ENCODE measurements around the gene SNCA. TPM values are rescaled to one million over a fixed set of nuclear protein-coding genes. Genes with fewer than 3 reads are reported as not detected.
A peak's percentile ranks its signal among the peaks of the same experiment; 100 is the strongest.

Gene SNCA
- total RNA-seq = 0.20 TPM

DNA sequence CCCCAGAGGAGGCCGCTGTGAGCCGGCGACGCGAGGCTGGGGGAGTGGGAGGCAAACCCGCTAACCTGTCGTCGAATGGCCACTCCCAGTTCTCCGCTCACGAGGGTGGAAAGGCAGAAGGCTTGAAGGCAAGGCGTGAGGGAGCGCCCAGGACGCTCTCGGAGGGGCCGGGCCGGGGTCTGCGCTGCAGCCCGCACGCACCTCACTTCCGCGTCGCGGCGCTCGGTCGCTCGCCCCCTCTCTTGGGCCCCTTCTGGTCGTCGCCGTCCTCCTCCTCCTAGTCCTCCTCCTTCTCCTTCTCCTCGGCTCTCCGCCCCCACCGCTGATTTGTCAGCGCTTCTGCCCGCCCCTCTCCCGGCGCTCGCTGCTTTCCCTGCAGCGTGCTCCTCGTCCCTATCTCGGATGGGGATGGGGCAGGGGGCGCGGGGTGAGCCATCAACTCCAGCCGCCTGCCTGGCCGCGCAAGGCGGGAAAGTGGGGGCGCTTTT is at the start of gene SNCA:
Gene SNCA (minus strand): TSS at position 265 of the 488 bp plus-strand sequence. CDS start 1,494 bp downstream, outside the sequence.
- peak; percentile 57 for ATAC-seq
- no peak for DNase-seq (ENCODE audit: low spot score)

DNA sequence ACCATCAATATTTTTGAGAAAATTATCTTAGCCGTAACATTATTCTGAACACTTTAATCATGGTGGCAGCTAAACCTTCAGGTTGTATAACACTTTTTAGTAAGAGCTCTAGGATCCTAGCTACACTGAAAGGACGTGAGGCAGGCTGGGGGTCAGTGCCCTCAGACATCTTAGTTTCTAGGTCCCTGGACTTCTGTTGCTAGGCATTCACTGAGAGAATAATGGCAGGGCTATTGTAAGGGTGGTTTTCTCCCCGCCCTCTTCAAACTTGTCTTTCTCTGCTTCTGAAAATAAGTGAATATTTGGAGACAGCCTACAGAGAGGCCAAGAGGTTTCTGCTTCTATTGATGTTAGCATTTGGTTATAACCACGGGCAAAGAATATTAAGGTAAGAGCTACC is 42.3 kb upstream of the SNCA start:
- no peak for ATAC-seq
- DNase-seq (ENCODE audit: low spot score) = no peak

DNA sequence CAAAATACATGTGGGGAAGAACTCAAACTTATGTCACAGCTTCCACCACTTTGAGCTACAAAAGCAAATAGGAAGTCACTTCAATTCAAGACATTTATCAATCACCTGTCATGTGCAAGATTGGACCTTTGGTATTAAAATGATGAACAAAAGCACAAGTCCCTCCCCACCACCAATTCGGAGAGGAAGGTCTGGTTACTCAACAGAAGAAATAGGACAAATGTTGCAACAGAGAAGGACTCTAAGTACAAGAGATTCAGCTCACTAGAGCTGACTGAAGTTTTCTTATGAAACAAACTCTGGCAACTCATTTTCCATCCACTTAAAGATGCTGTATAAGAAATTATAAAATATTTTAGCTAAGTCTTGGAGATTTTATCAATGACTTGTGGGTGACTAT is 41.6 kb upstream of the SNCA start:
- ATAC-seq (no peak), DNase-seq (ENCODE audit: low spot score) (no peak)

DNA sequence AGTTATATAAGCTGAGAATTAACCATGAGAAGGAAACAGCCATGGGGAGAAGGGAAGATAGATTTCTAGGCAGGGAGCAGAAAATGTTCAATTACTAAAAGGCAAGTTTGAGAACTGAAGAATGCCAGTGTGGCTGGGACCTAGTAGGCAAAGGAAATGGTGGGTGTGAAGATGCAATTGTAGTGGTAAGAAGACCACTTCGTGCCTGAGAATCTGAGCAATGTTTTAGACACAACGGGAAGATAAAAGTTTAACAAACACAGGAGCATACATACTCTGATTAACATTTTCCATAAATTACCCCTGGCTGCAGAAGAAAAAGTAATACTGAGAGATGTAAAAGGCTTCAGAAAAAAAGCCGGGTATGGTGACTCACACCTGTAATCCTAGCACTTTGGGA is 39.6 kb upstream of the SNCA start:
- no peak for DNase-seq (ENCODE audit: low spot score)

DNA sequence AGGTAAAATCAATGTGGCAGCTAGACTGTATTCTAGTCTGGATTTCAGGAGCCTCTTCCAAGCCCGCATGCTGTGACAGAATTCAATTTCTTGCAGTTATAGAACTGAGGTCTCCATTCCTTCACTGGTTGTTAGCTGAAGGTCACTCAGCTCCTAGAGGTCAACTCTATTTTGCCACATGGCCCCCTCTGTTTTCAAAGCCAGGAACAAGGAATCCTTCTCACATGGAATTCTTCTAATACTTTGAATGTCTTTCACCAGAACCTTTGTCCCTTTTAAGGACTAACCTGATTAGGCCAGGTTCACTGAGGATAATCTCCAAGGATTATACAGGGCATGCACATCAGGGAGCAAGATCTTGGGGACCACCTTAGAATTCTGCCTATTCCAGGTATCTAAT is 34.2 kb upstream of the SNCA start:
- no peak for ATAC-seq
- no peak for DNase-seq (ENCODE audit: low spot score)

More for the DNA sequence above, 39.6 kb upstream of the SNCA start:
- ATAC-seq = no peak

DNA sequence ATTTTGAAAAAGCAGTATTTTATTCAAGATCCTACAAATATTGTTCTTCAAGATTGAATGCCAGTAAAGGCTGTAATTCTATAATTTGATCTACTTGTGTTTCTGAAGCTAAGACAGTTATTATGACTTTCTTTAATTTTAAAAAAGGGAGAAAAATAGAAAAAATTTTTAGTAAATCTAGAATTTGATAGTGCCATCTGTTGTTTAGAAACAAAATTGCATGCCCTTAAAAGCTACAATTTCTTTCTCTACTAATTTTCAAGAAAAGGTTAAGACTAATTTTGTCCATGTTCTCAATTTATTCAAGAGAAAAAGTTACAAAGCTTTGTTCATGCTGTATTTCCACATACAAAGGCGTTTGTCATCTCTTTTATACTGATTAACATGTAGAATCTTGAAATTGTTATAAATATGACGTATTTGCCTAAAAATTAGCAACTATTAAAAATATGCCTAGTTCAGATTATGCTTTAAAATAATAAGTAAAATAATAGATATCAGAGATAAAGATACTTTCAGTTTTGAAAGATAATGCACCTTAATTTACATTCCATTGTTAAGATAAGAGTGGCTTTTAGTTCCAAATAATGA is 32.1 kb upstream of the SNCA start:
- no peak for DNase-seq (ENCODE audit: low spot score)
- no peak for ATAC-seq

DNA sequence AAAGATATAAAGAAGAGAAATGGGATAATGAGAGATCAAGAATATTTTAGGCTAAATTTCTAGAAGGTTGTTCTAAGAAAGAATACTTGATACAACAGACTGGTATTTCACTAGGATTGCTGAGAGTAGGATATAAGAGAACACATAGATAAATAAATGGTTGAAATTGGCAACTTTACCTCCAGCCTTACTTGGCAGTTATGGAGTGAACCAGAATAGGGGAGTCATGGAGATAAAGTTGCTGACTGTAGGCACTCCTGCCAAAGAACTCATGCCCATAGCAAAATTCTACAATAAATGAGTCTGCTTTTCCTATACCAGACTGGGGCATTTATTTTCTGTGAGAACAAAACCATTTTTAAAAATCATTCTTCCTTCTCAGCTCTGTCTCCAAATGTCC is 31.3 kb upstream of the SNCA start:
- DNase-seq (ENCODE audit: low spot score) (no peak), ATAC-seq (no peak)

DNA sequence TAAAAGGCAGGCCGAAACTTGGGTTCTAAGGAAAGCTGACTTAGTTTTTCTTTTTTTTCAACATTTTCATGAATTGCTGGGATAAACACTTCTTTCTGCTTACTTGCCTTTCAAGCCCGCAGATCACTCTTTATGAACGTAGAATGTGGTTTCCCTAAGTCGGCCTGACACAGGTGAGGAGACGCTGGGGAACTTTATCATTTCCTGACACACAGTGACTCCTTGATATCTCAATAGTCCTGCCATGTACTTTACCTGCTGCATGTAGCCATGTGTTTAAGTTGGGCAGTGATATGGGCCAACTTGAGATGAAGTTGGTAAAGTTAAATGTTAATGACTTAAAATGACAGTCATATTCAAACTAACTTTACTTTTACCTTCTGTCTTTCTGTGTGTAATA is 26.6 kb upstream of the SNCA start:
- DNase-seq (ENCODE audit: low spot score) = no peak

DNA sequence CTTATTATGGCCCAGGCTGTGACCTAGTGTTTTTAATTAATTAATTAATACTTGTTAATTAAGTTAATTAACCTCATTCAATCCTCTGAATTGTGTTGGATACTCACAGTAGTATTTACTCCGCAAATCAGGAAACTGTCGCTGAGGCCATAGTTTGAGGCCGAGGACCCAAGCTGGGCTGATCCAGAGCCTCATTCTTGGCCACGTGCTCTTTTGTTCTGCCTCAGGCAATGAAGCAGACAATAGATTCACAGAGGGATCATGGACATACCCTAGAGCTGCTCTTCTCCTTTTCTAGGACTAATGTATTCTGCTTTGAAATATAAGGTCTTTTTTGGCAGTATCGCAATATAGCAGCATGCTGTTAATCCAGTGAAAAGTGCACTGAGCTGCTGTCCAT is 24.0 kb upstream of the SNCA start:
- no peak for DNase-seq (ENCODE audit: low spot score)
- no peak for ATAC-seq

More for the DNA sequence above, 26.6 kb upstream of the SNCA start:
- no peak for ATAC-seq

DNA sequence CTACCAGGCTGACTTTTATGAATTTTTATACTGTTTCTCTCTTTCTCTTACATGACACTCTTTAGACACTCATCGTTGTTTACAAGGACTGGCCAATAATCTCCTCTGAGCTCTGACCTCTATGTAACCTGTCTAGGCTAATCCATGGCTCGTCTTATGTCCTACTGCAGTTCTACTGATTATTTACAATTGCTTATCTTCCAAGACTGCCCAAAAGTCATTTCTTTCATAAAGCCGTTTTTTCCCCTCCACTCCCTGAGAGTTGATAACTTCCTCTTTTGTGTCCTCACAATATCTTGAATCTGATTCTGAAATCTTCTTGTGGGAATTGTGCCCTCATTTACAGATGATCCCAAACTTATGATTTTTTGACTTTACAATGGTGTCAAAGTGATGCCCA is 18.3 kb upstream of the SNCA start:
- DNase-seq (ENCODE audit: low spot score) (no peak), ATAC-seq (no peak)

DNA sequence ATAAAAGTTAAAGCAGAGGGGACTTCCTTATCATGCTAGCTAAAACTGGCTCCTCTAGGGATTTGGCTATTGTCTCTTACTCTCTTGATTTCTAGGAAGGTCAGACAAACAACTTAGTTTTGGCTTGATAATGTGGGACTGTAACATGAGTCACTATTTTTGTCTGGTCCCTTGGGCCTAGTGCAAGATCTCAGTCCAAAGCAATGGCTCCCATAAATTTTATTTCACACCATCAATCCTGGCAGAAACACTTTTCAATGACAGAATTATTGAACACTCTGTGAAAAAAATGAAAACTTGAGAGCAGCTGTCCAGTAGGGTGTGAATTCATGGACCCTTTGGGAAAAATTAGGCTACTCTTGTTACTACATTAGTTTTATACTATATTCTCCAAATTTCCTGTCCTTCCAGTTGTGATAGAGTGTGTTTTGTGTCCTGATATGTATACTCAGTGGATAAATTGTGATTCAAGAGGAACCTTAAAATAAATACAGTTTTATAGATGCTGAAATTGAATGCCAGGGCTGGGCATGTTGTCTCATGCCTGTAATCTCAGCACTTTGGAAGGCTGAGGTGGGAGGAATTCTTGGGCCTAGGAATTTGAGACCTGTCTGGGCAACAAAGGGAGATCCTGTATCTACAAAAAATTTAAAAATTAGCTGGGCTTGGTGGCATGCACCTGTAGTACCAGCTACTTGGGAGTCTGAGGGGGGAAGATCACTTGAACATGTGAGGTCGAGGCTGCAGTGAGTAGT is 10.8 kb upstream of the SNCA start:
- ATAC-seq = no peak

DNA sequence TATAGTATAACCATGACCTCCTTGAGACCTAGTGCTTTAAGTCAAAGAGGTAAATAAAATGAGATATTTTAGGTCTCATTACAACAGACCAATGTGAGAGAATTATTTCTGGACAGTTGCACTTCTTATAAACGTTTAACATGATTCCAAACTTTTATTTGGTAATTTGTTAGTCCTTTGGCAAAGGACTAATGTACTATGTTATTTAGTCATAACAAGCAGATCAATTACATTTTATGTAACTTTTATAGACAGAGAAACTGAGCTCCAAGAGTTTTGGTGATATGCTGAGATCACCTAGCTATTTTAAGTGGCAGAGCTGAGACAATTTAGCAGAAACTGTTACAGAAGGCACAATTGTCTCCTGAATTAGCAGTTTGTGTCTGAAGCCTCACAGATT is 2.6 kb upstream of the SNCA start:
- ATAC-seq (no peak), DNase-seq (ENCODE audit: low spot score) (no peak)

More for the DNA sequence above, 10.8 kb upstream of the SNCA start:
- DNase-seq (ENCODE audit: low spot score) = no peak

DNA sequence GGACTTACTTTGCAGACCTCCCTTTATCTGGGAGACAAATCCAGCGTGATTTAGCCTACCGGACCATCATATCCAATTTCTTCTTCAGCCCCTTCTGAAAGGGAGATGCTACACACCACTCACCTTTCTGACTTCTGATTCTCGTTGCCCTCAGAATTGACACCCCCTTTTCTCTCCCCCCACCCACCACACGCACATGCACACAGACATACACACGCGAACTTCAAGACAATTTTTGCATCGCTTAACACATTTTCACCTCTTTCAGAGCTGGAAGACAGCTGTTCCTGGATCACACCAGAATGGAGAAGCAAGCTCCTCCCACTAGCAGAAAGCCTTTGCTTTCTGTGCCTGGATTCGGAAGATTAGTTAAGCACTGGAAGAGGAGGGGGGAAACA is 1.0 kb upstream of the SNCA start:
- DNase-seq (ENCODE audit: low spot score) (no peak), ATAC-seq (no peak)

DNA sequence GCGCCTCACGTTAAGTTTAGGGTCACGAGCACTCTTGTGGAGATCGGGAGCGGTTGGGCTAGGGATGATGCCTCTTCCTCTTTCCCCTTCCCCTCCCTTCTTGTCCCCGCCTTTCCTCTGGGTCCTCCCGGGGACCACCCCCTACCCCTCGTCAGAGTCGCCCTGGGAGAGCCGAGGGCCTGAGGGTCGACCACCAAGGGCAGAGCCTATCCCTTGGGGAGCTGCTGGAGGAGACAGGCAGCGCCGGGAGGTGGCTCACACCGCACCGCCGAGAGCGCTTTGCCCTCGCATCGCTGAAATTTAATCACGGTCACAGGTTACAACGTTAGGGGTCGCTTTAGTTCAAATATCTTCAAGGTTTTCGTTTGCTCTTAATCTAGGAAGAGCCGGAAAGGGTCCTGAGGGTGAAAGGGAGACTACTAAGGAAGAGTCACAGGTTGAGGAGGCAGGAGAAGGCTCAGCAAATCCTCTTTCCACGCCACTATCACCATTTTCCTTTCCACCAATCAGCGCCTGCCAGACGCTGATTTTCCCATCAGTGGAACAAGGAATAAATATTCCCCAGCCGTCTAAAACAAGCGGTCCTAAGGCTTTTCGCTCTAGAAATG is 528 bp upstream of the SNCA start:
- DNase-seq (ENCODE audit: low spot score) = no peak

DNA sequence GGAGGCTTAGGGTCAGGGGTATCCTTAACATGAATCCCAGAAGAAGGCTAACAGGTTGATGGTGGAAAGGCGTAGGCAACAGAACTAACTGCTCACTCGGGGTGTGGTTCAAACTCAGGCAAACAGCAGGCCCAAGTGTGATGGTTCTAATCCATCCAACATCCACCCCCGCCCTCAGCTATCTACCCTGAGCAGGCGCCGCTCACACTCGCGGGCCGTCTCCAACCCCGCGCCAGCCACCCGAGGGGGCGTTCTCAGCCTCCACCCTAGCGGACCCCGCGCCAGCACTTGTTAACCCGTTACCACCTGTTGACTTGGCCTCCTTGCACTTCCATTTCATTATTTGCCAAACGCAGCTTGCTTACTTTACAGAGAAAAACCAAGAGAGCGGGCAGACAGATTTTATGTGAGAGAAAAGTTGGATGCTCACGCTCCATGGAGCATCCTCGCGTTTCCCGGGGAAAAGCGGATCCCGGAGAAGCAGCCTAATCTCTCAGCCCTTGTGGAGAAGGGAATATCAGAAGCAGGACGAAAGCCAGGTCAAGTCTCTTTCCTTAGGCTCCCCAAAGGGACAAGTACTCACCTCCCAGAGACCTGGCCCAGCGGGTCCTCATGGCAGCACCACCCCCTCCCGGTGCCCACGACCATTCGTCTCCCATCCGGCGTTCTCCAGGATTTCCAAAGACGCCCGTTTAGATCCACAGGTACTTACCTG is 773 bp downstream of the SNCA start:
- ATAC-seq (no peak), DNase-seq (ENCODE audit: low spot score) (no peak)

More for the DNA sequence above, 528 bp upstream of the SNCA start:
- ATAC-seq = peak; percentile 15

DNA sequence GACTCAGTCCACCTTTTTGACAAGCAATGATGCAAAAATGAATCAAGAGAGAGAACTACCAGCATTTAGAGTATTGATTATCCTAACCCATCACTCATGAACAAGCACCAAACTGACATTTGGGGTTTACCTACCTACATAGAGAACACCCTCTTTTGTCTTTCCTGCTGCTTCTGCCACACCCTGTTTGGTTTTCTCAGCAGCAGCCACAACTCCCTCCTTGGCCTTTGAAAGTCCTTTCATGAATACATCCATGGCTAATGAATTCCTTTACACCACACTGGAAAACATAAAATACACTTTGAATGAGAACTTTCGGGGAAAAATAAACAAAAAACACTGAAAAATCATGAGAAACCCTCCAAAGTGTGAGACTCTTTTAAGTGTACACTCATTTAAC is 1.5 kb downstream of the SNCA start:
- no peak for ATAC-seq
- DNase-seq (ENCODE audit: low spot score) = no peak

DNA sequence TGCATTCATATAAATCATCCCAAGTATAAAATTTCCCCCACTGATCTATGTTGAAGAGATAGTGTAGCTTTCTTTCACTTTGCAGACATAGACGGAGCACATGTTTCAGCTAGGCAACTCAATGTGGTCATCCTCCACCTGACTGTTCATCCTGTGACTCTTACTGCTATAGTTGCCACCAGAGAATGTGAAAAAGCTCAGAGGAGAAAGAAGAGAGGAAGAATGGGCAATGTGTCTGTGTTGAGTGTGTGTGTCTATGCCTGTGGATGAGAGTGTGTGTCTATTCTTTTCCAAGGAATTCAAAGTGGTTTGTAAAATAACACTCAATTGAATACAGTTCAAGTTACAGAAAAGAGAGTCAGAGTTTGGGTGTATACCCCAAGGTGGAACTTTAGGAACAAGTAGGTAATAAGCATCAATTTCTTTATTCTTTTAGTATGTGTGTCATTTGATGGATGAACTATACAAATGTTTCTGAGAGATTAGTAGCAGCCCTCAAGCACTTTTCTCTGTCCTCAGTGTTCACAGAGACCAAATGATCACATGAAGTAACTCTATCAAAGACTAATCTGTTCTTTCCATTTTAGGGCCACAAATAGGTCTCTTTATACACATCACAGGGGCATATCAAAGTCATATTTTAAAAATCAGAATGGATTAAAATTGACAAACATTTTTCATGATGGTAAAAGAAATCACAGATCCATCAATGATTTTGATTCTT is 2.3 kb downstream of the SNCA start:
- DNase-seq (ENCODE audit: low spot score) (no peak), ATAC-seq (no peak)

DNA sequence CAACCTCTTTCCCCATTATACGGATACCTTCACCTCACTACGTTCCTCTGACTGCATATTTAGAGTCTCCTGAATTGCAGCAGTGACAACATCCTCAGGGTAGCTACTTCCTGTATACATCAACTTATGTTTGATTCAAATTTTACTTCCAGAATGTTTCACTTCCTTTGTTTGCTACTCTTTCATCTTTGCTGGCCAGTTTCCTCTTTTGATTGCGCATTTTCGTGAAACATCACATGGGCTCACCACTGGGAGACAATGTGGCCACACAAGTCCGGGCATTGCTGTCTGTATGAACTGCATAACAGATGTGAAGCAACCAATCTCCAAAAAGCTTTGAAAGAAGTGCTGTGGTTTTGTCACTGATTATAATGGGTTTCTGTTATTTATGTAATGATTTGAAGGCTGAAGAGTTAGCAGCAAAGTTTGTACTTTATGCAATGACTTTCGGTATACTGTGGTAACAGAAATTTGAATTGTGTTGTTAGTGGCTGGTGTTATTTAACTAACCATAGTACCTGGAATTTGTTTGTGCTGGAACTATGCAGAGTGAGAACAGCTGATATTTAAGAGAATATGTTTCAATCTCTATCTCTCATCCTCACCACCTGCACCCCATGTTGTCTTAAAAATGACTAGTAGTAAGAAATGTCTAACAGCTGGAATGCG is 7.4 kb downstream of the SNCA start:
- no peak for ATAC-seq
- no peak for DNase-seq (ENCODE audit: low spot score)

DNA sequence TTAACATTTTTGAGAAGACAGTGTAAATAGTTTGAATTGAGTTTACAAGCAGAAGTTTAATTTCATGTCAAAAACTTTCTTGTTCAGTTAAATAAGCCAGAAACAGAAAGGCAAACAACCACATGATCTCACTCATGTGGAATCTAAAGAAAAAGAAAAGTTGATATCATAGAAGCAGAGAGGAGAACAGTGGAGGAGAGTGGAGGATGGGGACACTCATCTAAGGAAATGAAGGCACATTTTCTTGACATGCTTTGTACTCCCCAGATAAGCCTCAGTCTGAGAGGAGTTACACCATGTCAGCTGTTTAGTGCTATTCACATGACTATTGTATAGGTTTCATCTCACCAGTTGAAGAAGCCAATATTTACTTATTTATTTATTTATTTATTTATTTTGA is 13.5 kb downstream of the SNCA start:
- DNase-seq (ENCODE audit: low spot score) (no peak), ATAC-seq (no peak)

DNA sequence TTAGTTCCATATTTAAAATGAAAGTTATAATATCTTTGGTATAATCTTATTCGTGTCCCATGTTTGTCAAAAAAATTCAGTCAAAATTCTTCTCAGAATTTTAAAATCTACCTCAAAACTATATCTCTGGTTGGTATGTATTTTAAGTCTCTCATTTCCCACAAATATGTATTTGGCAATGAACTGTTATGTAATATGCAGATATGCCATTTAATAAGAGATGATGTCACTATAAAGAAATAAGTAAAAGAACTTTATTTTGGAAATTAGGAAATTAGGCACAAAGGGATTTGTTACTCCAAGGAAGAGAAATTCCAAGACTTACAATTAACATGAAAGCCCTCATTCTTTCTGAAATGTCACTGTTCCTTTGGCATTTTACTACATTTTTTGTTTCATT is 15.3 kb downstream of the SNCA start:
- no peak for ATAC-seq
- DNase-seq (ENCODE audit: low spot score) = no peak

Measured in left lobe of liver (tissue), 2 donors.